Muscle layer of duodenum (tissue), 2 donors: Measurements from ENCODE around the gene IRF6.
A peak's percentile ranks its signal among the peaks of the same experiment; 100 is the strongest.

Source experiments
- H3K27ac ChIP-seq: one replicate; pipeline ENCODE4 v1.7.0; 2013; ENCODE audit warnings: mild to moderate bottlenecking, low read length
- H3K27me3 ChIP-seq: one replicate; pipeline ENCODE4 v1.7.0; 2013; ENCODE audit warnings: low read depth, mild to moderate bottlenecking, control low read depth, low read length
- H3K36me3 ChIP-seq, 2 donors: one replicate each; pipeline ENCODE4 v1.7.0; 2013; ENCODE audit warnings: low read length in 2 of 2, control low read depth in 1 of 2, mild to moderate bottlenecking in 1 of 2; ENCODE audit not compliant: insufficient read depth in 2 of 2, control insufficient read depth in 1 of 2
- H3K4me1 ChIP-seq, 2 donors: one replicate each; pipeline ENCODE4 v1.7.0; 2013; ENCODE audit warnings: low read length in 2 of 2, mild to moderate bottlenecking in 2 of 2, control low read depth in 1 of 2, moderate library complexity in 1 of 2; ENCODE audit not compliant: insufficient read depth in 2 of 2, control insufficient read depth in 1 of 2
- H3K4me3 ChIP-seq, 2 donors: one replicate each; pipeline ENCODE4 v1.7.0; 2013; ENCODE audit warnings: low read length in 2 of 2, low read depth in 1 of 2, mild to moderate bottlenecking in 1 of 2
- H3K9me3 ChIP-seq, 2 donors: one replicate each; pipeline ENCODE4 v1.7.0; 2013; ENCODE audit warnings: low read length in 2 of 2, control low read depth in 1 of 2, mild to moderate bottlenecking in 1 of 2; ENCODE audit not compliant: control insufficient read depth in 1 of 2
- donor health status: healthy.

The IRF6 gene

GRCh38 chr1:209742409-209743144, 63.4 kb downstream of the IRF6 start:
- H3K9me3 ChIP-seq = no peaks in the 10 kb centered on the region
- H3K27ac ChIP-seq = peak overlapping the region; percentile 55
- H3K36me3 ChIP-seq = no peaks in the 10 kb centered on the region
- no peaks in the 10 kb centered on the region for H3K27me3 ChIP-seq
- peaks cover 0 to 12% of the 10 kb centered on the region in 2 donors for H3K4me1 ChIP-seq
- H3K4me3 ChIP-seq = no peak overlapping the region

GRCh38 chr1:209741889-209742288, 64.1 kb downstream of the IRF6 start:
- no peak overlapping the region for H3K4me3 ChIP-seq
- H3K36me3 ChIP-seq = no peaks in the 10 kb centered on the region
- H3K9me3 ChIP-seq = no peaks in the 10 kb centered on the region
- H3K27ac ChIP-seq = peak overlapping the region; percentile 55
- H3K4me1 ChIP-seq = peaks cover 0 to 12% of the 10 kb centered on the region in 2 donors
- no peaks in the 10 kb centered on the region for H3K27me3 ChIP-seq

- H3K36me3 ChIP-seq = no peaks in the 10 kb centered on the region
- no peak overlapping the region for H3K27ac ChIP-seq
- H3K27me3 ChIP-seq = no peaks in the 10 kb centered on the region
- H3K4me3 ChIP-seq = no peak overlapping the region
- peaks cover 0 to 12% of the 10 kb centered on the region in 2 donors for H3K4me1 ChIP-seq
- no peaks in the 10 kb centered on the region for H3K9me3 ChIP-seq
Observed at GRCh38 chr1:209741193-209741592, 64.7 kb downstream of the IRF6 start.

- H3K27me3 ChIP-seq = no peaks in the 10 kb centered on the region
Observed at GRCh38 chr1:209738270-209738669, 67.7 kb downstream of the IRF6 start.

GRCh38 chr1:209737118-209737505, 68.8 kb downstream of the IRF6 start:
- Histone ChIP-seq H3K36me3 (no peaks in the 10 kb centered on the region), H3K9me3 (no peaks in the 10 kb centered on the region), H3K27me3 (no peaks in the 10 kb centered on the region), H3K27ac (no peak overlapping the region), H3K4me3 (no peak overlapping the region), H3K4me1 (peaks cover 4 to 7% of the 10 kb centered on the region in 2 donors)

More at GRCh38 chr1:209738270-209738669, 67.7 kb downstream of the IRF6 start:
- Histone ChIP-seq H3K4me3 (no peak overlapping the region), H3K36me3 (no peaks in the 10 kb centered on the region), H3K4me1 (peaks cover 4 to 12% of the 10 kb centered on the region in 2 donors), H3K27ac (no peak overlapping the region), H3K9me3 (no peaks in the 10 kb centered on the region)

GRCh38 chr1:209736490-209737117, 69.3 kb downstream of the IRF6 start:
- no peak overlapping the region for H3K4me3 ChIP-seq
- peaks cover 2 to 4% of the 10 kb centered on the region in 2 donors for H3K4me1 ChIP-seq
- H3K9me3 ChIP-seq = no peaks in the 10 kb centered on the region
- no peaks in the 10 kb centered on the region for H3K27me3 ChIP-seq
- H3K36me3 ChIP-seq = no peaks in the 10 kb centered on the region
- no peak overlapping the region for H3K27ac ChIP-seq
